Measurements from ENCODE around the gene MYOF. TPM values are rescaled to one million over a fixed set of nuclear protein-coding genes. Genes with fewer than 3 reads are reported as not detected.
A peak's percentile ranks its signal among the peaks of the same experiment; 100 is the strongest.

The MYOF gene
- total and polyA plus RNA-seq, 10 of the 15 experiments (the other 5 are each of a cell fraction or from before 2014, with no cell fraction given) = 0.02 to 0.59 (median 0.17) TPM

GRCh38 chr10:93267521-93267920 lies 214.6 kb downstream of the MYOF start (continued):
- TF ChIP-seq, protein P1, sequence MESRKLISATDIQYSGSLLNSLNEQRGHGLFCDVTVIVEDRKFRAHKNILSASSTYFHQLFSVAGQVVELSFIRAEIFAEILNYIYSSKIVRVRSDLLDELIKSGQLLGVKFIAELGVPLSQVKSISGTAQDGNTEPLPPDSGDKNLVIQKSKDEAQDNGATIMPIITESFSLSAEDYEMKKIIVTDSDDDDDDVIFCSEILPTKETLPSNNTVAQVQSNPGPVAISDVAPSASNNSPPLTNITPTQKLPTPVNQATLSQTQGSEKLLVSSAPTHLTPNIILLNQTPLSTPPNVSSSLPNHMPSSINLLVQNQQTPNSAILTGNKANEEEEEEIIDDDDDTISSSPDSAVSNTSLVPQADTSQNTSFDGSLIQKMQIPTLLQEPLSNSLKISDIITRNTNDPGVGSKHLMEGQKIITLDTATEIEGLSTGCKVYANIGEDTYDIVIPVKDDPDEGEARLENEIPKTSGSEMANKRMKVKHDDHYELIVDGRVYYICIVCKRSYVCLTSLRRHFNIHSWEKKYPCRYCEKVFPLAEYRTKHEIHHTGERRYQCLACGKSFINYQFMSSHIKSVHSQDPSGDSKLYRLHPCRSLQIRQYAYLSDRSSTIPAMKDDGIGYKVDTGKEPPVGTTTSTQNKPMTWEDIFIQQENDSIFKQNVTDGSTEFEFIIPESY (IDR thresholded peaks at IDR 0.05) = no peak
- TF ChIP-seq REST (IDR thresholded peaks at IDR 0.05; ENCODE audit: low read depth, low read length) (no peak), NFIC (IDR thresholded peaks at IDR 0.05; ENCODE audit: low read depth, low read length) (peak; percentile 98), NKRF (conservative IDR thresholded peaks at IDR 0.05) (no peak), FOS (IDR thresholded peaks at IDR 0.05; ENCODE audit: borderline replicate concordance, extremely low read depth, insufficient read length) (no peak), BHLHE40 (IDR thresholded peaks at IDR 0.05; ENCODE audit: borderline replicate concordance in 1 of 2, low read depth in 2 of 2, low read length in 1 of 2) (peak; percentile 46 to 57; a peak in 2 of 4 replicates), CBFB (IDR thresholded peaks at IDR 0.05; ENCODE audit: low read depth) (peak; percentile 81), SREBF2 (IDR thresholded peaks at IDR 0.05; ENCODE audit: low read length) (no peak), HDAC2 (IDR thresholded peaks at IDR 0.05) (no peak), CHD4 (IDR thresholded peaks at IDR 0.05) (no peak), RELA (IDR thresholded peaks at IDR 0.05; ENCODE audit: borderline replicate concordance, partially characterized antibody) (no peak), SPI1 (IDR thresholded peaks at IDR 0.05; ENCODE audit: borderline replicate concordance, insufficient read depth, low read depth, low read length) (peak; percentile 100), RB1 (IDR thresholded peaks at IDR 0.05; ENCODE audit: borderline replicate concordance) (no peak), TCF3 (IDR thresholded peaks at IDR 0.05; ENCODE audit: borderline replicate concordance, insufficient read depth, low read depth, low read length) (0 out of 2 replicates have a peak, but pooled peaks have one; percentile 17), YBX1 (IDR thresholded peaks at IDR 0.05) (no peak), RELB (IDR thresholded peaks at IDR 0.05; ENCODE audit: low read depth) (peak; percentile 78), FOXM1 (IDR thresholded peaks at IDR 0.05; ENCODE audit: low read depth, low read length) (peak; percentile 93), SIN3A (IDR thresholded peaks at IDR 0.05; ENCODE audit: low read depth, low read length) (no peak), NRF1 (conservative IDR thresholded peaks at IDR 0.05; ENCODE audit: low read depth, low read length) (no peak), BMI1 (IDR thresholded peaks at IDR 0.05; ENCODE audit: borderline replicate concordance) (peak; percentile 82)
- TF ChIP-seq, protein P2, sequence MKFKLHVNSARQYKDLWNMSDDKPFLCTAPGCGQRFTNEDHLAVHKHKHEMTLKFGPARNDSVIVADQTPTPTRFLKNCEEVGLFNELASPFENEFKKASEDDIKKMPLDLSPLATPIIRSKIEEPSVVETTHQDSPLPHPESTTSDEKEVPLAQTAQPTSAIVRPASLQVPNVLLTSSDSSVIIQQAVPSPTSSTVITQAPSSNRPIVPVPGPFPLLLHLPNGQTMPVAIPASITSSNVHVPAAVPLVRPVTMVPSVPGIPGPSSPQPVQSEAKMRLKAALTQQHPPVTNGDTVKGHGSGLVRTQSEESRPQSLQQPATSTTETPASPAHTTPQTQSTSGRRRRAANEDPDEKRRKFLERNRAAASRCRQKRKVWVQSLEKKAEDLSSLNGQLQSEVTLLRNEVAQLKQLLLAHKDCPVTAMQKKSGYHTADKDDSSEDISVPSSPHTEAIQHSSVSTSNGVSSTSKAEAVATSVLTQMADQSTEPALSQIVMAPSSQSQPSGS (IDR thresholded peaks at IDR 0.05; ENCODE audit: low read length) = peak; percentile 95

All from GM12878 (cell line).